H7 (cell line): ENCODE data around the gene CATSPERZ. TPM values are rescaled to one million over a fixed set of nuclear protein-coding genes. Genes with fewer than 3 reads are reported as not detected.

Experiments
- DNase-seq: peaks from one replicate; pipeline ENCODE4 v3.0.0; 2012
- H3K27me3 ChIP-seq: 2 replicates; pipeline ENCODE4 v1.6.0; 2011; ENCODE audit warnings: mild to moderate bottlenecking, low read length; ENCODE audit not compliant: control insufficient read depth, insufficient read depth
- H3K36me3 ChIP-seq: replicated peaks from 2 replicates; pipeline ENCODE4 v1.5.1; 2011; ENCODE audit warnings: low read length; ENCODE audit not compliant: control insufficient read depth, insufficient read depth
- H3K4me3 ChIP-seq: 2 replicates; pipeline ENCODE4 v1.5.1; 2011; ENCODE audit warnings: low read depth, mild to moderate bottlenecking, control low read depth, low read length, moderate library complexity; ENCODE audit not compliant: insufficient read depth
- total RNA-seq: library from RNA; depleted of rRNA; stranded (reverse); fragments of >200 nt; shearing (Covaris generic); gene quantifications from 2 replicates; pipeline ENCODE4 v1.2.3, GENCODE V29; 2014

The CATSPERZ gene
- total RNA-seq, 1 experiment from 2014 or later: 0.38 TPM

- no peak overlapping the region for H3K4me3 ChIP-seq
- no peaks in the 10 kb centered on the region for H3K27me3 ChIP-seq
- no peak for DNase-seq
- peaks cover 14% of the 10 kb centered on the region for H3K36me3 ChIP-seq
Measured at GRCh38 chr11:64324692-64325469, 24.7 kb downstream of the CATSPERZ start.

- H3K4me3 ChIP-seq: no peak overlapping the region
- H3K27me3 ChIP-seq: no peaks in the 10 kb centered on the region
- no peak for DNase-seq
- no peaks in the 10 kb centered on the region; the same call in none of the 2 replicates for H3K36me3 ChIP-seq
Measured at GRCh38 chr11:64327375-64327774, 27.2 kb downstream of the CATSPERZ start.

- no peak overlapping the region for H3K4me3 ChIP-seq
- H3K36me3 ChIP-seq: no peaks in the 10 kb centered on the region; the same call in 1 of the 2 replicates
- DNase-seq: no peak
- H3K27me3 ChIP-seq: no peaks in the 10 kb centered on the region
Measured at GRCh38 chr11:64327993-64328392, 27.8 kb downstream of the CATSPERZ start.

GRCh38 chr11:64330888-64331287 is 30.7 kb downstream of the CATSPERZ start:
- DNase-seq: no peak
- Histone ChIP-seq H3K4me3 (no peak overlapping the region), H3K36me3 (no peaks in the 10 kb centered on the region), H3K27me3 (no peaks in the 10 kb centered on the region)

- Histone ChIP-seq H3K36me3 (no peaks in the 10 kb centered on the region), H3K27me3 (no peaks in the 10 kb centered on the region), H3K4me3 (no peak overlapping the region)
- DNase-seq: peak; percentile 85
Measured at GRCh38 chr11:64331569-64332371, 31.6 kb downstream of the CATSPERZ start.

- no peaks in the 10 kb centered on the region for H3K27me3 ChIP-seq
- no peaks in the 10 kb centered on the region for H3K36me3 ChIP-seq
- no peak overlapping the region for H3K4me3 ChIP-seq
- DNase-seq: no peak
Measured at GRCh38 chr11:64333556-64333955, 33.4 kb downstream of the CATSPERZ start.

GRCh38 chr11:64334764-64335735 is 34.9 kb downstream of the CATSPERZ start:
- no peaks in the 10 kb centered on the region for H3K36me3 ChIP-seq
- DNase-seq: peak; percentile 68
- no peak overlapping the region for H3K4me3 ChIP-seq
- no peaks in the 10 kb centered on the region; the same call in 1 of the 2 replicates for H3K27me3 ChIP-seq

- no peak for DNase-seq
- H3K4me3 ChIP-seq: no peak overlapping the region
- H3K27me3 ChIP-seq: no peaks in the 10 kb centered on the region; the same call in 1 of the 2 replicates
- no peaks in the 10 kb centered on the region for H3K36me3 ChIP-seq
Measured at GRCh38 chr11:64337538-64338249, 37.5 kb downstream of the CATSPERZ start.

GRCh38 chr11:64338716-64339115 is 38.6 kb downstream of the CATSPERZ start:
- H3K27me3 ChIP-seq: no peaks in the 10 kb centered on the region; the same call in 1 of the 2 replicates
- no peak for DNase-seq
- H3K36me3 ChIP-seq: no peaks in the 10 kb centered on the region
- no peak overlapping the region for H3K4me3 ChIP-seq

GRCh38 chr11:64339286-64339685 is 39.1 kb downstream of the CATSPERZ start:
- DNase-seq: peak; percentile 34
- Histone ChIP-seq H3K27me3 (no peaks in the 10 kb centered on the region; the same call in 1 of the 2 replicates), H3K4me3 (no peak overlapping the region), H3K36me3 (no peaks in the 10 kb centered on the region)

- Histone ChIP-seq H3K4me3 (peak within 1 kb of the TSS; percentile 60), H3K27me3 (no peaks in the 10 kb centered on the region; the same call in 1 of the 2 replicates), H3K36me3 (no peaks in the 10 kb centered on the region)
- DNase-seq: no peak
Measured at GRCh38 chr11:64339754-64340408, 39.7 kb downstream of the CATSPERZ start, which contains the start of gene CCDC88B. Gene CCDC88B, plus strand, starts transcription at chr11:64340204. Its CDS starts 63 bp downstream, at chr11:64340267.

GRCh38 chr11:64340671-64341335 is 40.6 kb downstream of the CATSPERZ start:
- no peaks in the 10 kb centered on the region for H3K36me3 ChIP-seq
- H3K4me3 ChIP-seq: peak overlapping the region; percentile 60
- H3K27me3 ChIP-seq: no peaks in the 10 kb centered on the region; the same call in 1 of the 2 replicates
- peak; percentile 99 for DNase-seq

- peak overlapping the region; percentile 60 for H3K4me3 ChIP-seq
- no peak for DNase-seq
Measured at GRCh38 chr11:64341429-64341828, 41.3 kb downstream of the CATSPERZ start.

More at GRCh38 chr11:64341429-64341828, 41.3 kb downstream of the CATSPERZ start:
- Histone ChIP-seq H3K27me3 (no peaks in the 10 kb centered on the region; the same call in 1 of the 2 replicates), H3K36me3 (no peaks in the 10 kb centered on the region)
